Adrenal gland (tissue), 12 donors: ENCODE measurements around the gene UBE3D. TPM values are rescaled to one million over a fixed set of nuclear protein-coding genes. Genes with fewer than 3 reads are reported as not detected.

Experiments used
- DNase-seq, 7 donors: peaks; one replicate each; pipeline ENCODE4 v3.0.0-alpha.2; 2019 to 2020
- H3K27ac ChIP-seq, 5 donors: fragments of 200-600 bp; sonication (generic) in 4 of 5; 1 replicate in 3 of 5; 2 replicates in 2 of 5; pipeline versions ENCODE4 v1.5.1 to v1.8.0; 2016 to 2020; ENCODE audit warnings: mild to moderate bottlenecking in 1 of 5
- H3K27me3 ChIP-seq: fragments of 200-600 bp; 2 replicates; pipeline ENCODE4 v1.8.0; 2021
- H3K36me3 ChIP-seq, 2 donors: fragments of 200-600 bp; replicated peaks in 1 of 2; 1 replicate in 1 of 2; 2 replicates in 1 of 2; pipeline versions ENCODE4 v1.5.1 to v1.8.0; 2018 to 2022
- H3K4me1 ChIP-seq, 2 donors: fragments of 200-600 bp; replicated peaks in 1 of 2; 1 replicate in 1 of 2; 2 replicates in 1 of 2; pipeline versions ENCODE4 v1.5.1 to v1.8.0; 2018 to 2021
- H3K4me3 ChIP-seq, 4 donors: fragments of 200-600 bp; sonication (generic) in 3 of 4; one replicate each; pipeline ENCODE4 v1.5.1; 2016 to 2018
- H3K9me3 ChIP-seq, 3 donors: fragments of 200-600 bp; sonication (generic) in 1 of 3; replicated peaks in 1 of 3; 1 replicate in 2 of 3; 2 replicates in 1 of 3; pipeline versions ENCODE4 v1.5.1 to v1.8.0; 2016 to 2021
- POLR2A ChIP-seq, 2 donors: fragments of 450-650 bp; IDR thresholded peaks; one replicate each; pipeline ENCODE4 v1.6.1; 2017; ENCODE audit warnings: antibody characterized with exemption in 2 of 2, mild to moderate bottlenecking in 2 of 2, moderate library complexity in 1 of 2
- WGBS, 4 donors: extraction: QIAGEN DNeasy Blood & Tissue Kit in 2 of 4; methylation state at CpG; one replicate each; pipeline versions ENCODE4 v1.1.5 to v1.1.7; 2013 to 2017; 5-methylcytosine and 5-hydroxymethylcytosine counted together
- intact Hi-C, 2 donors: fragments of 100-400 bp; cut with DNase I; formaldehyde crosslinking; loops; one replicate each; pipeline versions ENCODE4 v1.14.1 to v1.15.0; 2022 to 2023
- polyA plus RNA-seq, 3 donors: library from polyadenylated mRNA; stranded (reverse); fragments of 200-250 nt in 2 of 3; fragments of 350-450 nt in 1 of 3; fragmentation: Illumina TruSeq in 1 of 3; extraction: RNeasy Lipid Tissue Mini Kit (QIAGEN cat#74804) in 1 of 3; gene quantifications; one replicate each; pipeline ENCODE4 v1.2.3, GENCODE V29; 2013 to 2014
- total RNA-seq, 9 donors: library from RNA; depleted of rRNA in 4 of 9; stranded (reverse); fragments of >200 nt in 4 of 9; fragments of 120-200 nt in 1 of 9; fragmentation: NEBNext Ultra II Directional in 1 of 9; extraction: Animal tissue kit (Norgen Biotek cat#: 25700) in 1 of 9; gene quantifications; one replicate each; pipeline versions ENCODE4 v1.1.0 to v1.2.4, GENCODE V29; 2013 to 2023
- TF ChIP-seq, protein P1 (sequence below), 6 experiments: fragments of 450-650 bp in 4 of 6; fragments of 200-600 bp in 2 of 6; sonication (generic) in 1 of 6; IDR thresholded peaks; 1 replicate in 5 of 6; 2 replicates in 1 of 6; pipeline versions ENCODE4 v1.5.1 to v1.8.0; 2016 to 2021; ENCODE audit warnings: antibody characterized with exemption in 6 of 6, mild to moderate bottlenecking in 2 of 6, moderate library complexity in 1 of 6
- donor health status: healthy with polysubstance abuse.
- donor health status: Bipolar disorder and iron deficiency.
- donor health status: DM: yes; HTN: yes; CAD: no.
- donor health status: DM: no; HTN: no; CAD: no.
- donor health status: DM: no; HTN: no; CAD: no.
- donor health status: DM: yes; HTN: yes; CAD: no.

UBE3D gene
- total and polyA plus RNA-seq, 12 donors, result 1.3 to 15.9 (median 7.7) TPM

- TF ChIP-seq, protein P1, sequence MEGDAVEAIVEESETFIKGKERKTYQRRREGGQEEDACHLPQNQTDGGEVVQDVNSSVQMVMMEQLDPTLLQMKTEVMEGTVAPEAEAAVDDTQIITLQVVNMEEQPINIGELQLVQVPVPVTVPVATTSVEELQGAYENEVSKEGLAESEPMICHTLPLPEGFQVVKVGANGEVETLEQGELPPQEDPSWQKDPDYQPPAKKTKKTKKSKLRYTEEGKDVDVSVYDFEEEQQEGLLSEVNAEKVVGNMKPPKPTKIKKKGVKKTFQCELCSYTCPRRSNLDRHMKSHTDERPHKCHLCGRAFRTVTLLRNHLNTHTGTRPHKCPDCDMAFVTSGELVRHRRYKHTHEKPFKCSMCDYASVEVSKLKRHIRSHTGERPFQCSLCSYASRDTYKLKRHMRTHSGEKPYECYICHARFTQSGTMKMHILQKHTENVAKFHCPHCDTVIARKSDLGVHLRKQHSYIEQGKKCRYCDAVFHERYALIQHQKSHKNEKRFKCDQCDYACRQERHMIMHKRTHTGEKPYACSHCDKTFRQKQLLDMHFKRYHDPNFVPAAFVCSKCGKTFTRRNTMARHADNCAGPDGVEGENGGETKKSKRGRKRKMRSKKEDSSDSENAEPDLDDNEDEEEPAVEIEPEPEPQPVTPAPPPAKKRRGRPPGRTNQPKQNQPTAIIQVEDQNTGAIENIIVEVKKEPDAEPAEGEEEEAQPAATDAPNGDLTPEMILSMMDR (IDR thresholded peaks at IDR 0.05), result no peak
- no peak for TF ChIP-seq POLR2A (IDR thresholded peaks at IDR 0.05)
- Histone ChIP-seq H3K4me1 (peaks cover 10 to 13% of the 10 kb centered on the region in 2 donors), H3K4me3 (no peak overlapping the region), H3K27ac (no peak overlapping the region), H3K36me3 (no peaks in the 10 kb centered on the region), H3K9me3 (no peaks in the 10 kb centered on the region), H3K27me3 (no peaks in the 10 kb centered on the region)
- DNase-seq, result no peak
- intact Hi-C loops, result no loop called here
Measured at GRCh38 chr6:82984720-82985119, 80.9 kb downstream of the UBE3D start.

- no peak overlapping the region for H3K4me3 ChIP-seq
- TF ChIP-seq, protein P1 (IDR thresholded peaks at IDR 0.05), result no peak
- no peak for TF ChIP-seq POLR2A (IDR thresholded peaks at IDR 0.05)
- intact Hi-C loops, result no loop called here
- no peak for DNase-seq
- H3K27me3 ChIP-seq, result no peaks in the 10 kb centered on the region
- H3K27ac ChIP-seq, result no peak overlapping the region
- no peaks in the 10 kb centered on the region for H3K9me3 ChIP-seq
- H3K36me3 ChIP-seq, result no peaks in the 10 kb centered on the region
- 52 to 74% (median 64%) methylated on average over 1 of the region's 1 CpG for WGBS, 4 donors
- H3K4me1 ChIP-seq, result no peaks in the 10 kb centered on the region
Measured at GRCh38 chr6:82980086-82980485, 85.6 kb downstream of the UBE3D start.

DNA sequence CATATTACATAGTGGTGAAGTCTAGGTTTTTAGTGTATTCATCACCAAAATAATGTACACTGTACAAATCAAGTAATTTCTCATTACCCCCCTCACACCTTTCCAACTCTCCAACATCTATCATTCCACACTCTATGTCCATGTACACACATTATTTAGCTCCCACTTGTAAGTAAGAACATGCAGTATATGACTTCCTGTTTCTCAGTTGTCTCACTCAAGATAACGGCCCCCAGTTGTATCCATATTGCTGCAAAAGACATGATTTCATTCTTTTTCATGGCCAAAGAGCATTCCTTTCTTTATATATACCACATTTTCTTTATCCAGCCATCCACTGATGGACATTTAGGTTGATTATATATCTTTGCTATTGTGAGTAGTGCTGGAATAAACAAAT lies 86.0 kb downstream of the UBE3D start:
- WGBS, 4 donors, result 82 to 93% (median 85%) methylated on average over 1 of the region's 1 CpG
- Histone ChIP-seq H3K27me3 (no peaks in the 10 kb centered on the region), H3K9me3 (no peaks in the 10 kb centered on the region)

GRCh38 chr6:82978362-82978945 lies 87.2 kb downstream of the UBE3D start:
- TF ChIP-seq POLR2A (IDR thresholded peaks at IDR 0.05), result no peak
- TF ChIP-seq, protein P1 (IDR thresholded peaks at IDR 0.05), result no peak
- intact Hi-C loops, result no loop called here
- 79 to 96% (median 89%) methylated on average over 3 of the region's 3 CpGs for WGBS, 4 donors
- no peak for DNase-seq
- no peak overlapping the region for H3K4me3 ChIP-seq
- no peaks in the 10 kb centered on the region for H3K36me3 ChIP-seq
- H3K9me3 ChIP-seq, result no peaks in the 10 kb centered on the region
- H3K4me1 ChIP-seq, result no peaks in the 10 kb centered on the region
- H3K27me3 ChIP-seq, result no peaks in the 10 kb centered on the region
- H3K27ac ChIP-seq, result no peak overlapping the region

More for the DNA sequence above, 86.0 kb downstream of the UBE3D start:
- Histone ChIP-seq H3K4me3 (no peak overlapping the region), H3K27ac (no peak overlapping the region), H3K4me1 (no peaks in the 10 kb centered on the region), H3K36me3 (no peaks in the 10 kb centered on the region)
- TF ChIP-seq, protein P1 (IDR thresholded peaks at IDR 0.05), result no peak
- intact Hi-C loops, result no loop called here
- DNase-seq, result no peak
